WTC11 (cell line): ENCODE data around the gene CXCL6. TPM values are rescaled to one million over a fixed set of nuclear protein-coding genes. Genes with fewer than 3 reads are reported as not detected.

ENCODE experiments used
- ATAC-seq: fragments of 200-7000 bp; cut with Tn5 transposase; 2 replicates; pipeline ENCODE4 v1.10.0; 2021; ENCODE audit warnings: mild to moderate bottlenecking, moderate library complexity
- CTCF ChIA-PET: fragments of 300-600 bp; sonication (Branson Sonifier 250); formaldehyde crosslinking; loops from one replicate; lab custom pipeline; 2021; ENCODE audit warnings: antibody characterized with exemption; lab: Charles Lee
- POLR2A ChIA-PET: fragments of 350-600 bp; sonication (Branson Sonifier 250); formaldehyde crosslinking; loops from one replicate; lab custom pipeline; 2021; ENCODE audit warnings: antibody characterized with exemption; lab: Charles Lee
- DNase-seq: peaks from one replicate; pipeline ENCODE4 v3.0.0; 2021; ENCODE audit warnings: low spot score
- H3K27ac Mint-ChIP-seq: 2 replicates; pipeline ENCODE4 v1.8.0; 2021; ENCODE audit warnings: mixed read lengths
- H3K27me3 Mint-ChIP-seq: 2 replicates; pipeline ENCODE4 v1.8.0; 2021; ENCODE audit warnings: low read depth, mild to moderate bottlenecking, moderate library complexity, mixed read lengths
- H3K36me3 Mint-ChIP-seq: 2 replicates; pipeline ENCODE4 v1.8.0; 2021; ENCODE audit warnings: mixed read lengths
- H3K4me1 Mint-ChIP-seq: 2 replicates; pipeline ENCODE4 v1.8.0; 2022; ENCODE audit warnings: mixed read lengths
- H3K4me3 Mint-ChIP-seq: 2 replicates; pipeline ENCODE4 v1.8.0; 2021; ENCODE audit warnings: mild to moderate bottlenecking, moderate library complexity, mixed read lengths
- H3K9me3 Mint-ChIP-seq: 2 replicates; pipeline ENCODE4 v1.8.0; 2021; ENCODE audit warnings: mixed read lengths
- CREB1 ChIP-seq: sonication (generic); formaldehyde crosslinking; IDR thresholded peaks from 2 replicates; pipeline ENCODE4 v1.8.0; 2023; ENCODE audit warnings: mild to moderate bottlenecking, missing genetic modification reagents
- NR2C2 ChIP-seq: sonication (generic); formaldehyde crosslinking; IDR thresholded peaks from 2 replicates; pipeline ENCODE4 v1.8.0; 2022; ENCODE audit warnings: mild to moderate bottlenecking, missing genetic modification reagents
- TEAD4 ChIP-seq: sonication (generic); formaldehyde crosslinking; IDR thresholded peaks from 2 replicates; pipeline ENCODE4 v1.8.0; 2022; ENCODE audit warnings: mild to moderate bottlenecking, missing genetic modification reagents
- ZBTB43 ChIP-seq: sonication (generic); formaldehyde crosslinking; IDR thresholded peaks from 2 replicates; pipeline ENCODE4 v1.8.1; 2023; ENCODE audit warnings: mild to moderate bottlenecking, missing genetic modification reagents
- ZNF263 ChIP-seq: sonication (generic); formaldehyde crosslinking; IDR thresholded peaks from 2 replicates; pipeline ENCODE4 v1.8.1; 2022; ENCODE audit warnings: low read depth, mild to moderate bottlenecking, moderate library complexity, missing genetic modification reagents
- ZNF281 ChIP-seq: sonication (generic); formaldehyde crosslinking; IDR thresholded peaks from 2 replicates; pipeline ENCODE4 v1.8.0; 2023; ENCODE audit warnings: mild to moderate bottlenecking, missing genetic modification reagents
- ZNF396 ChIP-seq: fragments of 250-450 bp; sonication (Bioruptor Pico); IDR thresholded peaks from 2 replicates; pipeline ENCODE4 v1.8.0; 2021; ENCODE audit warnings: mild to moderate bottlenecking, moderate library complexity, borderline replicate concordance
- ZSCAN18 ChIP-seq: fragments of 250-450 bp; sonication (Bioruptor Pico); IDR thresholded peaks from 2 replicates; pipeline ENCODE4 v2.1.2; 2022; ENCODE audit warnings: mild to moderate bottlenecking, moderate library complexity
- total RNA-seq: library from RNA; stranded (reverse); gene quantifications from 3 replicates; pipeline ENCODE4 v1.2.3, GENCODE V29; 2021
- TF ChIP-seq, protein P1 (sequence below): sonication (generic); formaldehyde crosslinking; IDR thresholded peaks from 2 replicates; pipeline ENCODE4 v1.8.0; 2023; ENCODE audit warnings: missing genetic modification reagents, mild to moderate bottlenecking, borderline replicate concordance
- TF ChIP-seq, protein P2 (sequence below): sonication (generic); formaldehyde crosslinking; IDR thresholded peaks from 2 replicates; pipeline ENCODE4 v1.8.0; 2023; ENCODE audit warnings: missing genetic modification reagents
- TF ChIP-seq, protein P3 (sequence below): sonication (generic); formaldehyde crosslinking; IDR thresholded peaks from 2 replicates; pipeline ENCODE4 v1.8.1; 2022; ENCODE audit warnings: low read depth, mild to moderate bottlenecking, moderate library complexity, missing genetic modification reagents, borderline replicate concordance

The CXCL6 gene
- total RNA-seq, 1 experiment from 2014 or later, result 4.9 TPM

DNA sequence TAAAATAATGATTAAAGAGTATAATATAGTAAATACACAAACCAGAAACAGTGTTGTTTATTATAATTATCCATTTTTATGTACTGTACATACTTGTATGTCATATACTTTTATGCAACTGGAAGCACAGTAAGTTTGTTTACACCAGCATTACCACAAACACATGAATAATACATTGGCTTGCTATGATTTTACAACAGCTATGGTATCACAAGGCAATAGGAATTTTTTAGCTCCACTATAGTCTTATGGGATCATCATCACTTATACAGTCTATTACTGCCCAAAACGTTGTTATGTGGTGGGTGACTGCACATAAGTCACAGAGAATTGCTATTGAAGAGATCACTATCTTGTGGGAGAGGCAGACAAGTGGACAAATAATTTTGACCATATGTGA, 14.8 kb downstream of the CXCL6 start (continued):
- TF ChIP-seq ZNF263 (CRISPR knock-in tag), result no peak
- no peak for TF ChIP-seq ZBTB43 (CRISPR knock-in tag)
- no peak for TF ChIP-seq CREB1 (CRISPR knock-in tag)

GRCh38 chr4:73852771-73853170, 16.3 kb downstream of the CXCL6 start:
- ChIA-PET CTCF (interaction anchor here (1.0 to 2.6 kb wide), 7 partner anchors 10 to 282 kb away, joined by 3 to 39 read pairs (median 4); partner anchors contain the start of gene CXCL1), POLR2A (no interaction called here)
- TF ChIP-seq, protein P1, sequence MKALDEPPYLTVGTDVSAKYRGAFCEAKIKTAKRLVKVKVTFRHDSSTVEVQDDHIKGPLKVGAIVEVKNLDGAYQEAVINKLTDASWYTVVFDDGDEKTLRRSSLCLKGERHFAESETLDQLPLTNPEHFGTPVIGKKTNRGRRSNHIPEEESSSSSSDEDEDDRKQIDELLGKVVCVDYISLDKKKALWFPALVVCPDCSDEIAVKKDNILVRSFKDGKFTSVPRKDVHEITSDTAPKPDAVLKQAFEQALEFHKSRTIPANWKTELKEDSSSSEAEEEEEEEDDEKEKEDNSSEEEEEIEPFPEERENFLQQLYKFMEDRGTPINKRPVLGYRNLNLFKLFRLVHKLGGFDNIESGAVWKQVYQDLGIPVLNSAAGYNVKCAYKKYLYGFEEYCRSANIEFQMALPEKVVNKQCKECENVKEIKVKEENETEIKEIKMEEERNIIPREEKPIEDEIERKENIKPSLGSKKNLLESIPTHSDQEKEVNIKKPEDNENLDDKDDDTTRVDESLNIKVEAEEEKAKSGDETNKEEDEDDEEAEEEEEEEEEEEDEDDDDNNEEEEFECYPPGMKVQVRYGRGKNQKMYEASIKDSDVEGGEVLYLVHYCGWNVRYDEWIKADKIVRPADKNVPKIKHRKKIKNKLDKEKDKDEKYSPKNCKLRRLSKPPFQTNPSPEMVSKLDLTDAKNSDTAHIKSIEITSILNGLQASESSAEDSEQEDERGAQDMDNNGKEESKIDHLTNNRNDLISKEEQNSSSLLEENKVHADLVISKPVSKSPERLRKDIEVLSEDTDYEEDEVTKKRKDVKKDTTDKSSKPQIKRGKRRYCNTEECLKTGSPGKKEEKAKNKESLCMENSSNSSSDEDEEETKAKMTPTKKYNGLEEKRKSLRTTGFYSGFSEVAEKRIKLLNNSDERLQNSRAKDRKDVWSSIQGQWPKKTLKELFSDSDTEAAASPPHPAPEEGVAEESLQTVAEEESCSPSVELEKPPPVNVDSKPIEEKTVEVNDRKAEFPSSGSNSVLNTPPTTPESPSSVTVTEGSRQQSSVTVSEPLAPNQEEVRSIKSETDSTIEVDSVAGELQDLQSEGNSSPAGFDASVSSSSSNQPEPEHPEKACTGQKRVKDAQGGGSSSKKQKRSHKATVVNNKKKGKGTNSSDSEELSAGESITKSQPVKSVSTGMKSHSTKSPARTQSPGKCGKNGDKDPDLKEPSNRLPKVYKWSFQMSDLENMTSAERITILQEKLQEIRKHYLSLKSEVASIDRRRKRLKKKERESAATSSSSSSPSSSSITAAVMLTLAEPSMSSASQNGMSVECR, result no peak
- TF ChIP-seq, protein P2, sequence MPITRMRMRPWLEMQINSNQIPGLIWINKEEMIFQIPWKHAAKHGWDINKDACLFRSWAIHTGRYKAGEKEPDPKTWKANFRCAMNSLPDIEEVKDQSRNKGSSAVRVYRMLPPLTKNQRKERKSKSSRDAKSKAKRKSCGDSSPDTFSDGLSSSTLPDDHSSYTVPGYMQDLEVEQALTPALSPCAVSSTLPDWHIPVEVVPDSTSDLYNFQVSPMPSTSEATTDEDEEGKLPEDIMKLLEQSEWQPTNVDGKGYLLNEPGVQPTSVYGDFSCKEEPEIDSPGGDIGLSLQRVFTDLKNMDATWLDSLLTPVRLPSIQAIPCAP (CRISPR knock-in tag), result no peak
- no peak for TF ChIP-seq TEAD4 (CRISPR knock-in tag)
- no peak for TF ChIP-seq ZNF396 (CRISPR knock-in tag)
- no peak for TF ChIP-seq ZNF281 (CRISPR knock-in tag)
- TF ChIP-seq, protein P3, sequence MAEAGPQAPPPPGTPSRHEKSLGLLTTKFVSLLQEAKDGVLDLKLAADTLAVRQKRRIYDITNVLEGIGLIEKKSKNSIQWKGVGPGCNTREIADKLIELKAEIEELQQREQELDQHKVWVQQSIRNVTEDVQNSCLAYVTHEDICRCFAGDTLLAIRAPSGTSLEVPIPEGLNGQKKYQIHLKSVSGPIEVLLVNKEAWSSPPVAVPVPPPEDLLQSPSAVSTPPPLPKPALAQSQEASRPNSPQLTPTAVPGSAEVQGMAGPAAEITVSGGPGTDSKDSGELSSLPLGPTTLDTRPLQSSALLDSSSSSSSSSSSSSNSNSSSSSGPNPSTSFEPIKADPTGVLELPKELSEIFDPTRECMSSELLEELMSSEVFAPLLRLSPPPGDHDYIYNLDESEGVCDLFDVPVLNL (CRISPR knock-in tag), result no peak
- no peak for TF ChIP-seq NR2C2 (CRISPR knock-in tag)
- TF ChIP-seq ZSCAN18, result no peak
- no peak for TF ChIP-seq ZBTB43 (CRISPR knock-in tag)
- Mint-ChIP-seq H3K27me3 (peaks cover 18% of the 10 kb centered on the region), H3K9me3 (no peaks in the 10 kb centered on the region), H3K4me3 (peak overlapping the region; percentile 52), H3K27ac (no peak overlapping the region), H3K36me3 (no peaks in the 10 kb centered on the region), H3K4me1 (peaks cover 20% of the 10 kb centered on the region)
- no peak for ATAC-seq
- no peak for DNase-seq
